GM18499 (cell line): ENCODE results near the gene CLIC6.

Source experiments
- ATAC-seq: cut with Tn5 transposase; IDR thresholded peaks from one replicate; pipeline ENCODE4 v1.9.1; 2021; ENCODE audit warnings: moderate number of reproducible peaks; ENCODE audit not compliant: insufficient read depth, unreplicated experiment

CLIC6 gene

GRCh38 chr21:34668803-34669148 is at the start of gene CLIC6:
Gene CLIC6, plus strand, starts transcription at chr21:34668994. Its CDS starts 395 bp downstream, at chr21:34669389.
- no peak for ATAC-seq

- ATAC-seq: no peak
Measured at GRCh38 chr21:34619841-34620665, 48.7 kb upstream of the CLIC6 start.

- ATAC-seq: no peak
Measured at GRCh38 chr21:34621434-34622350, 47.1 kb upstream of the CLIC6 start.

GRCh38 chr21:34623516-34623915 is 45.3 kb upstream of the CLIC6 start:
- no peak for ATAC-seq

GRCh38 chr21:34625030-34625593 is 43.7 kb upstream of the CLIC6 start:
- ATAC-seq: no peak

- no peak for ATAC-seq
Measured at GRCh38 chr21:34626131-34626530, 42.7 kb upstream of the CLIC6 start.

GRCh38 chr21:34630536-34631143 is 38.2 kb upstream of the CLIC6 start:
- ATAC-seq: no peak

- ATAC-seq: no peak
Measured at GRCh38 chr21:34632498-34632897, 36.3 kb upstream of the CLIC6 start.

GRCh38 chr21:34635307-34635706 is 33.5 kb upstream of the CLIC6 start:
- no peak for ATAC-seq

GRCh38 chr21:34636961-34637360 is 31.8 kb upstream of the CLIC6 start:
- ATAC-seq: no peak

GRCh38 chr21:34639250-34639649 is 29.5 kb upstream of the CLIC6 start:
- no peak for ATAC-seq

- ATAC-seq: no peak
Measured at GRCh38 chr21:34639882-34640788, 28.7 kb upstream of the CLIC6 start.

- ATAC-seq: no peak
Measured at GRCh38 chr21:34640858-34641257, 27.9 kb upstream of the CLIC6 start.

- ATAC-seq: peak; percentile 41
Measured at GRCh38 chr21:34642211-34643075, 26.4 kb upstream of the CLIC6 start.

GRCh38 chr21:34644825-34645224 is 24.0 kb upstream of the CLIC6 start:
- ATAC-seq: no peak

- no peak for ATAC-seq
Measured at GRCh38 chr21:34647555-34647954, 21.2 kb upstream of the CLIC6 start.

GRCh38 chr21:34648739-34649297 is 20.0 kb upstream of the CLIC6 start:
- ATAC-seq: no peak

GRCh38 chr21:34649400-34649799 is 19.4 kb upstream of the CLIC6 start:
- no peak for ATAC-seq
